HEK293T (cell line): ENCODE measurements around the gene KAT6B.

Source experiments
- BHLHE40 ChIP-seq: fragments of 450-650 bp; IDR thresholded peaks from 2 replicates; pipeline ENCODE4 v1.6.1; 2016; ENCODE audit warnings: mild to moderate bottlenecking, moderate library complexity, borderline replicate concordance
- CTBP1 ChIP-seq: fragments of 450-650 bp; IDR thresholded peaks from 2 replicates; pipeline ENCODE4 v1.6.1; 2016; ENCODE audit warnings: borderline replicate concordance
- ELF4 ChIP-seq: fragments of 450-650 bp; IDR thresholded peaks from 2 replicates; pipeline ENCODE4 v1.6.1; 2017; ENCODE audit warnings: antibody characterized with exemption
- FOXA1 ChIP-seq: fragments of 450-650 bp; IDR thresholded peaks from 2 replicates; pipeline ENCODE4 v1.6.1; 2016; ENCODE audit warnings: mild to moderate bottlenecking
- FOXK2 ChIP-seq: fragments of 450-650 bp; IDR thresholded peaks from 2 replicates; pipeline ENCODE4 v1.6.1; 2016; ENCODE audit warnings: mild to moderate bottlenecking
- FOXM1 ChIP-seq: fragments of 450-650 bp; IDR thresholded peaks from 2 replicates; pipeline ENCODE4 v1.6.1; 2017; ENCODE audit warnings: mild to moderate bottlenecking, borderline replicate concordance
- HDGF ChIP-seq: fragments of 450-650 bp; IDR thresholded peaks from 2 replicates; pipeline ENCODE4 v1.6.1; 2017; ENCODE audit warnings: antibody characterized with exemption, borderline replicate concordance
- SP1 ChIP-seq: fragments of 450-650 bp; IDR thresholded peaks from 2 replicates; pipeline ENCODE4 v1.6.1; 2017
- TARDBP ChIP-seq: fragments of 450-650 bp; IDR thresholded peaks from 2 replicates; pipeline ENCODE4 v1.6.1; 2016
- ZNF384 ChIP-seq: fragments of 450-650 bp; IDR thresholded peaks from 2 replicates; pipeline ENCODE4 v1.6.1; 2016

- TF ChIP-seq BHLHE40 (no peak), FOXM1 (no peak), HDGF (no peak), ELF4 (no peak), FOXA1 (no peak), CTBP1 (no peak), TARDBP (no peak), FOXK2 (no peak), SP1 (no peak), ZNF384 (no peak)
These were observed 195.2 kb downstream of the KAT6B start for GRCh38 chr10:75021379-75022249.
